PFSK-1 (cell line): Measurements from ENCODE around the gene CORO2A.

ENCODE experiments used
- FOXP2 ChIP-seq: optimal IDR thresholded peaks from 2 replicates; pipeline ENCODE3; 2011; ENCODE audit warnings: borderline replicate concordance, control low read depth, inconsistent platforms; ENCODE audit not compliant: insufficient read depth; ENCODE audit errors: extremely low read length, extremely low read depth
- POLR2AphosphoS5 ChIP-seq: IDR thresholded peaks from 2 replicates; pipeline ENCODE4 v1.6.1; 2012; ENCODE audit warnings: low read depth, mild to moderate bottlenecking, control low read depth, low read length, moderate library complexity
- SIN3A ChIP-seq: IDR thresholded peaks from 2 replicates; pipeline ENCODE4 v1.6.1; 2012; ENCODE audit warnings: mild to moderate bottlenecking, low read length, moderate library complexity, borderline replicate concordance; ENCODE audit not compliant: insufficient read depth
- TAF1 ChIP-seq: IDR thresholded peaks from 2 replicates; pipeline ENCODE4 v1.6.1; 2012; ENCODE audit warnings: low read length, control low read depth, borderline replicate concordance; ENCODE audit not compliant: insufficient read depth
- TF ChIP-seq, protein P1 (sequence below), 2 experiments: IDR thresholded peaks; 2 replicates each; pipeline versions ENCODE4 v1.6.1 to v1.8.0; 2011 to 2012; ENCODE audit warnings: low read depth in 2 of 2, low read length in 2 of 2, control low read depth in 1 of 2, inconsistent platforms in 1 of 2, mild to moderate bottlenecking in 1 of 2, moderate library complexity in 1 of 2; ENCODE audit not compliant: insufficient read depth in 1 of 2

Gene CORO2A

GRCh38 chr9:98226957-98227356 is 34.5 kb upstream of the CORO2A start:
- TF ChIP-seq POLR2AphosphoS5 (no peak), FOXP2 (no peak), TAF1 (no peak), SIN3A (no peak)
- TF ChIP-seq, protein P1, sequence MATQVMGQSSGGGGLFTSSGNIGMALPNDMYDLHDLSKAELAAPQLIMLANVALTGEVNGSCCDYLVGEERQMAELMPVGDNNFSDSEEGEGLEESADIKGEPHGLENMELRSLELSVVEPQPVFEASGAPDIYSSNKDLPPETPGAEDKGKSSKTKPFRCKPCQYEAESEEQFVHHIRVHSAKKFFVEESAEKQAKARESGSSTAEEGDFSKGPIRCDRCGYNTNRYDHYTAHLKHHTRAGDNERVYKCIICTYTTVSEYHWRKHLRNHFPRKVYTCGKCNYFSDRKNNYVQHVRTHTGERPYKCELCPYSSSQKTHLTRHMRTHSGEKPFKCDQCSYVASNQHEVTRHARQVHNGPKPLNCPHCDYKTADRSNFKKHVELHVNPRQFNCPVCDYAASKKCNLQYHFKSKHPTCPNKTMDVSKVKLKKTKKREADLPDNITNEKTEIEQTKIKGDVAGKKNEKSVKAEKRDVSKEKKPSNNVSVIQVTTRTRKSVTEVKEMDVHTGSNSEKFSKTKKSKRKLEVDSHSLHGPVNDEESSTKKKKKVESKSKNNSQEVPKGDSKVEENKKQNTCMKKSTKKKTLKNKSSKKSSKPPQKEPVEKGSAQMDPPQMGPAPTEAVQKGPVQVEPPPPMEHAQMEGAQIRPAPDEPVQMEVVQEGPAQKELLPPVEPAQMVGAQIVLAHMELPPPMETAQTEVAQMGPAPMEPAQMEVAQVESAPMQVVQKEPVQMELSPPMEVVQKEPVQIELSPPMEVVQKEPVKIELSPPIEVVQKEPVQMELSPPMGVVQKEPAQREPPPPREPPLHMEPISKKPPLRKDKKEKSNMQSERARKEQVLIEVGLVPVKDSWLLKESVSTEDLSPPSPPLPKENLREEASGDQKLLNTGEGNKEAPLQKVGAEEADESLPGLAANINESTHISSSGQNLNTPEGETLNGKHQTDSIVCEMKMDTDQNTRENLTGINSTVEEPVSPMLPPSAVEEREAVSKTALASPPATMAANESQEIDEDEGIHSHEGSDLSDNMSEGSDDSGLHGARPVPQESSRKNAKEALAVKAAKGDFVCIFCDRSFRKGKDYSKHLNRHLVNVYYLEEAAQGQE (IDR thresholded peaks at IDR 0.05; ENCODE audit: insufficient read depth in 1 of 2, low read depth in 2 of 2, low read length in 2 of 2) = no peak

GRCh38 chr9:98226516-98226915 is 34.1 kb upstream of the CORO2A start:
- TF ChIP-seq TAF1 (no peak), SIN3A (no peak), FOXP2 (no peak), POLR2AphosphoS5 (no peak)
- TF ChIP-seq, protein P1 (IDR thresholded peaks at IDR 0.05; ENCODE audit: insufficient read depth in 1 of 2, low read depth in 2 of 2, low read length in 2 of 2) = no peak

- TF ChIP-seq FOXP2 (no peak), SIN3A (no peak), POLR2AphosphoS5 (no peak), TAF1 (no peak)
- TF ChIP-seq, protein P1 (IDR thresholded peaks at IDR 0.05; ENCODE audit: insufficient read depth in 1 of 2, low read depth in 2 of 2, low read length in 2 of 2) = no peak
These were observed 32.6 kb upstream of the CORO2A start for GRCh38 chr9:98225015-98225442.

DNA sequence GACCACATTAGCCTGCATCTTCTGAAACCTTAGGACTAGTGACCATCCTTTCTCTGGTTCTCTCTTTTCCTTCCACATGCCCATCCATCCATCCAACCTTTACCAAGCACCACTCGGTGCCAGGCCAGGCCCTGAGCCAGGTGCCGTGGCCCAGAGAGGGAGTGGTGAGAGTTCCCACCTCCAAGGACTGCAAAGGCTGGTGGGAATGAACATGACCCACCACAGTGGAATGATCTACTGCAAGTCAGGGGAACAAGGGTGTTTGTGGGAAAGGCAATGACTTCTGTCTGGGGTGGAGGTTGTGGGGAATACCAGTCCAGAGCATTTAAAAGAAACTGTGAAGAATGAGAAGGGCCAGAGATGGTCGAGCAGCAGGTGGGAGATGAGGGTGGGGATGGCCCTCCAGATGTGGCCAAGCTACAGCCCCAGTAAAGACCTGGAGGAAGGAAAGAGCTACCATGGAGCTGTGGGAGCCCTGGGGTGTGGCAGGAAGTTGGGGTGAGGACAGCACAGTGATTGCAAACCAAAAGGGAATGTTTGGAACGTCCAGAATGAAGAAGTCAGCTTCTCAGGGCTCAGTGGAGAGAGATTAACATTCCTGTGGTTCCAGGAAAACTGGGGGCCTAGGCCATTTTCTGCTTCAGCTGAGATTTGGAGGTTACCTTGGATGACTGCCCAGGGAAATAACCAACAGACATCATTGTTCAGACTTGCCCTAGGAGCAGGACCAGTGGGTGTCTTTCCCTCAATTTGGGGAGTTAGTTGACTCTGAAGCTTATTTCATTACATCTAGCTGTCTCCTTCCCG is 30.7 kb upstream of the CORO2A start:
- no peak for TF ChIP-seq FOXP2

GRCh38 chr9:98220911-98221310 is 28.5 kb upstream of the CORO2A start:
- no peak for TF ChIP-seq TAF1
- TF ChIP-seq FOXP2 = no peak
- TF ChIP-seq, protein P1 (IDR thresholded peaks at IDR 0.05; ENCODE audit: insufficient read depth in 1 of 2, low read depth in 2 of 2, low read length in 2 of 2) = no peak
- no peak for TF ChIP-seq POLR2AphosphoS5
- no peak for TF ChIP-seq SIN3A
